Activated T-cell treated with anti-CD3 and anti-CD28 coated beads, Interleukin-2, amount 50 U/mL, for 24 hours (primary cell): Measurements from ENCODE around the gene FMNL2.

Experiments used
- DNase-seq: peaks from one replicate; pipeline ENCODE4 v3.0.0-alpha.2; 2020
- H3K27ac Mint-ChIP-seq: 2 replicates; pipeline ENCODE4 v1.8.0; 2020; ENCODE audit warnings: mild to moderate bottlenecking, mixed read lengths
- H3K27me3 Mint-ChIP-seq: 2 replicates; pipeline ENCODE4 v1.8.0; 2020; ENCODE audit warnings: mixed read lengths
- H3K36me3 Mint-ChIP-seq: 2 replicates; pipeline ENCODE4 v1.8.0; 2020; ENCODE audit warnings: low read depth, mixed read lengths
- H3K4me1 Mint-ChIP-seq: 2 replicates; pipeline ENCODE4 v1.8.0; 2020; ENCODE audit warnings: low read depth, mixed read lengths
- H3K4me3 Mint-ChIP-seq: 2 replicates; pipeline ENCODE4 v1.8.0; 2020; ENCODE audit warnings: mild to moderate bottlenecking, moderate library complexity, mixed read lengths
- H3K9me3 Mint-ChIP-seq: 2 replicates; pipeline ENCODE4 v1.8.0; 2020; ENCODE audit warnings: mixed read lengths

FMNL2 gene

GRCh38 chr2:152428800-152429582 lies 94.0 kb downstream of the FMNL2 start:
- Mint-ChIP-seq H3K36me3 (no peaks in the 10 kb centered on the region), H3K4me3 (no peak overlapping the region)

GRCh38 chr2:152430876-152431275 lies 95.9 kb downstream of the FMNL2 start:
- Mint-ChIP-seq H3K27me3 (no peaks in the 10 kb centered on the region), H3K4me3 (no peak overlapping the region), H3K9me3 (no peaks in the 10 kb centered on the region)

More at GRCh38 chr2:152428800-152429582, 94.0 kb downstream of the FMNL2 start:
- Mint-ChIP-seq H3K9me3 (no peaks in the 10 kb centered on the region), H3K27me3 (peaks cover 4% of the 10 kb centered on the region), H3K27ac (no peak overlapping the region), H3K4me1 (no peaks in the 10 kb centered on the region)
- DNase-seq, result no peak

GRCh38 chr2:152431370-152432098 lies 96.6 kb downstream of the FMNL2 start:
- Mint-ChIP-seq H3K27ac (no peak overlapping the region), H3K4me3 (no peak overlapping the region)

More at GRCh38 chr2:152430876-152431275, 95.9 kb downstream of the FMNL2 start:
- H3K4me1 Mint-ChIP-seq, result no peaks in the 10 kb centered on the region
- no peak for DNase-seq
- H3K27ac Mint-ChIP-seq, result no peak overlapping the region
- H3K36me3 Mint-ChIP-seq, result no peaks in the 10 kb centered on the region

GRCh38 chr2:152432206-152432653 lies 97.3 kb downstream of the FMNL2 start:
- no peak overlapping the region for H3K27ac Mint-ChIP-seq
- H3K9me3 Mint-ChIP-seq, result no peaks in the 10 kb centered on the region
- no peak for DNase-seq
- H3K4me1 Mint-ChIP-seq, result no peaks in the 10 kb centered on the region
- no peak overlapping the region for H3K4me3 Mint-ChIP-seq
- H3K27me3 Mint-ChIP-seq, result no peaks in the 10 kb centered on the region
- no peaks in the 10 kb centered on the region for H3K36me3 Mint-ChIP-seq

More at GRCh38 chr2:152431370-152432098, 96.6 kb downstream of the FMNL2 start:
- no peaks in the 10 kb centered on the region for H3K9me3 Mint-ChIP-seq
- no peaks in the 10 kb centered on the region for H3K27me3 Mint-ChIP-seq
- DNase-seq, result no peak
- no peaks in the 10 kb centered on the region for H3K36me3 Mint-ChIP-seq
- no peaks in the 10 kb centered on the region for H3K4me1 Mint-ChIP-seq

GRCh38 chr2:152432765-152433164 lies 97.8 kb downstream of the FMNL2 start:
- Mint-ChIP-seq H3K4me3 (no peak overlapping the region), H3K27me3 (peaks cover under 1% of the 10 kb centered on the region), H3K27ac (no peak overlapping the region), H3K4me1 (no peaks in the 10 kb centered on the region), H3K36me3 (no peaks in the 10 kb centered on the region), H3K9me3 (no peaks in the 10 kb centered on the region)
- no peak for DNase-seq

- no peak for DNase-seq
- Mint-ChIP-seq H3K27ac (no peak overlapping the region), H3K36me3 (no peaks in the 10 kb centered on the region), H3K27me3 (peaks cover 5% of the 10 kb centered on the region), H3K4me1 (no peaks in the 10 kb centered on the region), H3K9me3 (no peaks in the 10 kb centered on the region), H3K4me3 (no peak overlapping the region)
Observed at GRCh38 chr2:152433289-152433688, 98.3 kb downstream of the FMNL2 start.

GRCh38 chr2:152433791-152434190 lies 98.8 kb downstream of the FMNL2 start:
- Mint-ChIP-seq H3K4me1 (no peaks in the 10 kb centered on the region), H3K4me3 (no peak overlapping the region), H3K9me3 (no peaks in the 10 kb centered on the region), H3K27ac (no peak overlapping the region), H3K27me3 (peaks cover 5% of the 10 kb centered on the region), H3K36me3 (no peaks in the 10 kb centered on the region)
- no peak for DNase-seq

GRCh38 chr2:152434395-152435182 lies 99.6 kb downstream of the FMNL2 start:
- H3K36me3 Mint-ChIP-seq, result no peaks in the 10 kb centered on the region
- no peak for DNase-seq
- no peaks in the 10 kb centered on the region for H3K9me3 Mint-ChIP-seq
- no peaks in the 10 kb centered on the region for H3K4me1 Mint-ChIP-seq
- H3K4me3 Mint-ChIP-seq, result no peak overlapping the region
- peaks cover 7% of the 10 kb centered on the region for H3K27me3 Mint-ChIP-seq
- no peak overlapping the region for H3K27ac Mint-ChIP-seq

GRCh38 chr2:152436148-152436547 lies 101.2 kb downstream of the FMNL2 start:
- no peaks in the 10 kb centered on the region for H3K9me3 Mint-ChIP-seq
- H3K27ac Mint-ChIP-seq, result no peak overlapping the region
- H3K4me1 Mint-ChIP-seq, result no peaks in the 10 kb centered on the region
- H3K36me3 Mint-ChIP-seq, result no peaks in the 10 kb centered on the region
- no peak overlapping the region for H3K4me3 Mint-ChIP-seq
- peaks cover 14% of the 10 kb centered on the region for H3K27me3 Mint-ChIP-seq
- no peak for DNase-seq

GRCh38 chr2:152437276-152438108 lies 102.5 kb downstream of the FMNL2 start:
- Mint-ChIP-seq H3K36me3 (no peaks in the 10 kb centered on the region), H3K9me3 (no peaks in the 10 kb centered on the region), H3K27ac (no peak overlapping the region), H3K27me3 (peaks cover 19% of the 10 kb centered on the region), H3K4me1 (no peaks in the 10 kb centered on the region), H3K4me3 (no peak overlapping the region)
- DNase-seq, result no peak

GRCh38 chr2:152440049-152440448 lies 105.1 kb downstream of the FMNL2 start:
- peaks cover 28% of the 10 kb centered on the region for H3K27me3 Mint-ChIP-seq
- H3K4me3 Mint-ChIP-seq, result no peak overlapping the region
- no peak overlapping the region for H3K27ac Mint-ChIP-seq
- no peaks in the 10 kb centered on the region for H3K36me3 Mint-ChIP-seq
- no peaks in the 10 kb centered on the region for H3K4me1 Mint-ChIP-seq
- H3K9me3 Mint-ChIP-seq, result no peaks in the 10 kb centered on the region
- no peak for DNase-seq

- no peaks in the 10 kb centered on the region for H3K4me1 Mint-ChIP-seq
- H3K27me3 Mint-ChIP-seq, result peaks cover 28% of the 10 kb centered on the region
- no peak overlapping the region for H3K4me3 Mint-ChIP-seq
- H3K9me3 Mint-ChIP-seq, result no peaks in the 10 kb centered on the region
- H3K36me3 Mint-ChIP-seq, result no peaks in the 10 kb centered on the region
- H3K27ac Mint-ChIP-seq, result no peak overlapping the region
- DNase-seq, result no peak
Observed at GRCh38 chr2:152440460-152440859, 105.5 kb downstream of the FMNL2 start.

GRCh38 chr2:152441961-152442360 lies 107.0 kb downstream of the FMNL2 start:
- no peaks in the 10 kb centered on the region for H3K9me3 Mint-ChIP-seq
- no peak for DNase-seq
- peaks cover 28% of the 10 kb centered on the region for H3K27me3 Mint-ChIP-seq
- no peak overlapping the region for H3K27ac Mint-ChIP-seq
- no peak overlapping the region for H3K4me3 Mint-ChIP-seq
- no peaks in the 10 kb centered on the region for H3K36me3 Mint-ChIP-seq
- peaks cover 6% of the 10 kb centered on the region for H3K4me1 Mint-ChIP-seq

- Mint-ChIP-seq H3K27ac (no peak overlapping the region), H3K4me1 (peaks cover 6% of the 10 kb centered on the region), H3K9me3 (no peaks in the 10 kb centered on the region), H3K36me3 (no peaks in the 10 kb centered on the region), H3K4me3 (no peak overlapping the region), H3K27me3 (peaks cover 28% of the 10 kb centered on the region)
- DNase-seq, result no peak
Observed at GRCh38 chr2:152443771-152444170, 108.8 kb downstream of the FMNL2 start.
